Measurements from ENCODE around the gene LCOR.

The LCOR gene

GRCh38 chr10:96890172-96890513 lies 58.0 kb downstream of the LCOR start:
- DNase-seq = no peak

GRCh38 chr10:96890580-96890979 lies 58.5 kb downstream of the LCOR start:
- DNase-seq = no peak

- DNase-seq = no peak
Observed at GRCh38 chr10:96891840-96892239, 59.7 kb downstream of the LCOR start.

- no peak for DNase-seq
Observed at GRCh38 chr10:96895662-96896424, 63.7 kb downstream of the LCOR start.

GRCh38 chr10:96896884-96897589 lies 64.9 kb downstream of the LCOR start:
- DNase-seq = no peak

- DNase-seq = no peak
Observed at GRCh38 chr10:96902117-96902516, 70.0 kb downstream of the LCOR start.

- DNase-seq = no peak
Observed at GRCh38 chr10:96902731-96903358, 70.7 kb downstream of the LCOR start.

GRCh38 chr10:96904648-96905047 lies 72.5 kb downstream of the LCOR start:
- no peak for DNase-seq

- DNase-seq = no peak
Observed at GRCh38 chr10:96906864-96907263, 74.8 kb downstream of the LCOR start.

- DNase-seq = peak in 1 of 14 donors; percentile 4
Observed at GRCh38 chr10:96910488-96911395, 78.6 kb downstream of the LCOR start.

GRCh38 chr10:96912405-96912804 lies 80.3 kb downstream of the LCOR start:
- DNase-seq = no peak

- DNase-seq = no peak
Observed at GRCh38 chr10:96913906-96914305, 81.8 kb downstream of the LCOR start.

GRCh38 chr10:96917628-96918027 lies 85.5 kb downstream of the LCOR start:
- DNase-seq = no peak

GRCh38 chr10:96918214-96919002 lies 86.3 kb downstream of the LCOR start:
- DNase-seq = no peak

GRCh38 chr10:96919785-96920430 lies 87.8 kb downstream of the LCOR start:
- DNase-seq = no peak

- DNase-seq = no peak
Observed at GRCh38 chr10:96921655-96922054, 89.6 kb downstream of the LCOR start.

GRCh38 chr10:96922978-96923948 lies 91.2 kb downstream of the LCOR start:
- no peak for DNase-seq

- DNase-seq = no peak
Observed at GRCh38 chr10:96924861-96925260, 92.8 kb downstream of the LCOR start.

GRCh38 chr10:96930469-96930868 lies 98.4 kb downstream of the LCOR start:
- no peak for DNase-seq

- no peak for DNase-seq
Observed at GRCh38 chr10:96935148-96935547, 103.0 kb downstream of the LCOR start.

Measured in C1 segment of cervical spinal cord (tissue), 14 donors.